Panc1 (cell line): ENCODE results near the gene DGAT2. TPM values are rescaled to one million over a fixed set of nuclear protein-coding genes. Genes with fewer than 3 reads are reported as not detected.
"Not testable (repeated sequence)": the region's sequence is repeated elsewhere in the genome, so short reads cannot be mapped to it uniquely, and the experiment has no call there.

ENCODE experiments used
- ATAC-seq: fragments of 200-7000 bp; cut with Tn5 transposase; 2 replicates; pipeline ENCODE4 v1.9.1; 2020; ENCODE audit warnings: mild to moderate bottlenecking, moderate library complexity
- BruUV-seq: library from RNA; stranded (reverse); fragments of 400-500 nt; replicated peaks from 2 replicates; lab custom pipeline; 2021; lab: Mats Ljungman, UMichigan
- CTCF ChIA-PET: fragments of 300-600 bp; sonication (Branson Sonifier 250); formaldehyde crosslinking; loops from one replicate; lab custom pipeline; 2022; ENCODE audit warnings: antibody characterized with exemption; lab: Charles Lee
- POLR2A ChIA-PET: fragments of 300-600 bp; sonication (Branson Sonifier 250); formaldehyde crosslinking; loops from one replicate; lab custom pipeline; 2022; ENCODE audit warnings: antibody characterized with exemption; lab: Charles Lee
- DNase-seq: peaks from one replicate; pipeline ENCODE4 v3.0.0-alpha.2; 2010; ENCODE audit warnings: low read depth, low spot score
- H3K27ac ChIP-seq: 2 replicates; pipeline ENCODE4 v1.5.1; 2011; ENCODE audit warnings: mild to moderate bottlenecking, low read length, inconsistent platforms
- H3K27me3 ChIP-seq: fragments of 200-500 bp; sonication (Bioruptor generic); 2 replicates; pipeline ENCODE4 v1.6.0; 2014; ENCODE audit warnings: low read length, inconsistent platforms; ENCODE audit not compliant: control insufficient read depth, insufficient read depth
- H3K36me3 ChIP-seq: fragments of 200-500 bp; sonication (Bioruptor generic); 2 replicates; pipeline ENCODE4 v1.5.1; 2014; ENCODE audit warnings: inconsistent platforms, mild to moderate bottlenecking, low read length, moderate library complexity; ENCODE audit not compliant: control insufficient read depth, insufficient read depth
- H3K4me1 ChIP-seq: 2 replicates; pipeline ENCODE4 v1.5.1; 2011; ENCODE audit warnings: inconsistent platforms, mild to moderate bottlenecking, low read length, moderate library complexity; ENCODE audit not compliant: control insufficient read depth, insufficient read depth
- H3K4me3 ChIP-seq, 2 experiments: 2 replicates each; pipeline ENCODE4 v1.5.1; 2011 to 2012; ENCODE audit warnings: low read depth in 2 of 2, low read length in 2 of 2, mild to moderate bottlenecking in 2 of 2, inconsistent platforms in 1 of 2, moderate library complexity in 1 of 2
- H3K9me3 ChIP-seq: fragments of 200-500 bp; sonication (Bioruptor generic); 2 replicates; pipeline ENCODE4 v1.5.1; 2014; ENCODE audit warnings: low read depth, mild to moderate bottlenecking, inconsistent platforms, low read length, moderate library complexity; ENCODE audit not compliant: control insufficient read depth, insufficient read depth
- CTCF ChIP-seq: fragments of 450-650 bp; IDR thresholded peaks from 2 replicates; pipeline ENCODE4 v1.5.1; 2017; ENCODE audit warnings: mild to moderate bottlenecking
- POLR2AphosphoS5 ChIP-seq: IDR thresholded peaks from 2 replicates; pipeline ENCODE4 v1.6.1; 2012; ENCODE audit warnings: mild to moderate bottlenecking, low read depth, low read length, moderate library complexity
- REST ChIP-seq, 2 experiments: IDR thresholded peaks; 2 replicates each; pipeline ENCODE4 v1.6.1; 2011 to 2012; ENCODE audit warnings: low read depth in 2 of 2, control low read depth in 1 of 2, low read length in 1 of 2, mild to moderate bottlenecking in 1 of 2, moderate library complexity in 1 of 2; ENCODE audit not compliant: insufficient read depth in 1 of 2
- SIN3A ChIP-seq: IDR thresholded peaks from 2 replicates; pipeline ENCODE4 v1.6.1; 2012; ENCODE audit warnings: low read depth, mild to moderate bottlenecking, low read length, moderate library complexity, borderline replicate concordance; ENCODE audit not compliant: insufficient read depth
- TCF7L2 ChIP-seq: IDR thresholded peaks from 2 replicates; pipeline ENCODE4 v1.6.1; 2011; ENCODE audit warnings: mild to moderate bottlenecking, low read depth, low read length, inconsistent platforms
- in situ Hi-C: cut with HindIII; loops from 2 replicates; pipeline ENCODE4 v1.10.0; 2016; ENCODE audit warnings: low sequenced_read_pairs, low pct_unique_long_range_greater_than_20kb
- intact Hi-C: fragments of 100-400 bp; cut with micrococcal nuclease; formaldehyde crosslinking; loops from one replicate; pipeline ENCODE4 v1.10.0; 2022; ENCODE audit not compliant: unreplicated experiment
- total RNA-seq: library from RNA; stranded (reverse); gene quantifications from one replicate; pipeline ENCODE4 v1.2.1, GENCODE V29; 2021; ENCODE audit not compliant: unreplicated experiment

The DGAT2 gene
- total RNA-seq, 1 experiment from 2014 or later = 19.2 TPM

GRCh38 chr11:75743711-75744563 is 24.6 kb upstream of the DGAT2 start:
- Histone ChIP-seq H3K9me3 (no peaks in the 10 kb centered on the region), H3K27ac (no peak overlapping the region), H3K27me3 (peaks cover 17% of the 10 kb centered on the region), H3K4me1 (no peaks in the 10 kb centered on the region), H3K36me3 (no peaks in the 10 kb centered on the region), H3K4me3 (no peak overlapping the region)
- POLR2A ChIA-PET = no interaction called here
- intact Hi-C loops (no loop called here), in situ Hi-C loops (no loop called here)
- BruUV-seq = no TSS peak
- no peak for DNase-seq
- TF ChIP-seq CTCF (no peak), TCF7L2 (no peak)
- CTCF ChIA-PET = no interaction called here
- no peak for ATAC-seq

GRCh38 chr11:75745807-75746206 is 22.8 kb upstream of the DGAT2 start:
- in situ Hi-C loops (no loop called here), intact Hi-C loops (no loop called here)
- BruUV-seq = no TSS peak
- no peak overlapping the region for H3K27ac ChIP-seq
- H3K4me3 ChIP-seq = no peak overlapping the region
- ATAC-seq (no peak), DNase-seq (no peak)
- no peaks in the 10 kb centered on the region for H3K9me3 ChIP-seq
- no peaks in the 10 kb centered on the region for H3K36me3 ChIP-seq
- ChIA-PET POLR2A (no interaction called here), CTCF (no interaction called here)
- peaks cover 16% of the 10 kb centered on the region for H3K27me3 ChIP-seq
- TF ChIP-seq SIN3A = no peak
- no peak for TF ChIP-seq CTCF
- TF ChIP-seq TCF7L2 = no peak
- TF ChIP-seq REST (IDR thresholded peaks at IDR 0.05; ENCODE audit: insufficient read depth in 1 of 2, low read depth in 2 of 2, low read length in 1 of 2) = no peak
- TF ChIP-seq POLR2AphosphoS5 = no peak
- no peaks in the 10 kb centered on the region for H3K4me1 ChIP-seq

GRCh38 chr11:75748729-75749273 is 19.8 kb upstream of the DGAT2 start:
- Histone ChIP-seq H3K4me3 (peak overlapping the region in 1 of 2 experiments; percentile 15; a peak in 1 of 4 replicates), H3K27me3 (peaks cover 14% of the 10 kb centered on the region)
- BruUV-seq, intact Hi-C loops, ATAC-seq, H3K27ac ChIP-seq, POLR2A ChIA-PET, DNase-seq, CTCF ChIA-PET, H3K4me1 ChIP-seq, H3K9me3 ChIP-seq, in situ Hi-C loops, H3K36me3 ChIP-seq: not testable (repeated sequence)

- H3K27me3 ChIP-seq, H3K9me3 ChIP-seq, H3K27ac ChIP-seq, H3K4me3 ChIP-seq, H3K4me1 ChIP-seq, BruUV-seq, ATAC-seq, POLR2A ChIA-PET, CTCF ChIA-PET, DNase-seq, in situ Hi-C loops, intact Hi-C loops, H3K36me3 ChIP-seq: not testable (repeated sequence)
Observed at GRCh38 chr11:75754933-75755332, 13.6 kb upstream of the DGAT2 start.
